ENCODE data around the gene PTPRE. TPM values are rescaled to one million over a fixed set of nuclear protein-coding genes. Genes with fewer than 3 reads are reported as not detected.

The PTPRE gene
- total RNA-seq, 1 experiment from 2014 or later, result 12.3 TPM

GRCh38 chr10:128029731-128030369, 122.9 kb downstream of the PTPRE start:
- Histone ChIP-seq H3K36me3 (ENCODE audit: control insufficient read depth in 1 of 2, insufficient read depth in 2 of 2, low read length in 2 of 2) (no peaks in the 10 kb centered on the region), H2AFZ (ENCODE audit: low read depth, low read length, poor library complexity, severe bottlenecking) (no peak overlapping the region), H3K9me3 (ENCODE audit: control insufficient read depth in 1 of 2, insufficient read depth in 1 of 2, low read depth in 1 of 2, low read length in 2 of 2) (no peaks in the 10 kb centered on the region), H3K27me3 (ENCODE audit: insufficient read depth, low read length) (no peaks in the 10 kb centered on the region), H4K20me1 (ENCODE audit: insufficient read depth) (no peaks in the 10 kb centered on the region), H3K4me3 (replicated peaks in 1 of 2; ENCODE audit: low read depth in 1 of 2, low read length in 2 of 2) (no peak overlapping the region), H3K27ac (ENCODE audit: low read depth, low read length) (no peak overlapping the region), H3K4me2 (ENCODE audit: low read length) (no peak overlapping the region), H3K9me2 (ENCODE audit: insufficient read depth) (no peaks in the 10 kb centered on the region), H3K4me1 (ENCODE audit: control insufficient read depth in 1 of 2, insufficient read depth in 2 of 2, low read length in 2 of 2) (0 out of 4 replicates have a peak, but pooled peaks cover 0 to 3% of the 10 kb centered on the region in 2 experiments), H3K9ac (ENCODE audit: low read length) (no peak overlapping the region), H3K79me2 (ENCODE audit: insufficient read depth, low read length) (no peaks in the 10 kb centered on the region)
- CTCF ChIA-PET, result no interaction called here
- intact Hi-C loops (cut with micrococcal nuclease), result no loop called here
- ATAC-seq, result no peak
- no TSS peak for BruUV-seq (replicated peaks)
- DNase-seq (ENCODE audit: low read depth, low spot score), result no peak
- RAD21 ChIA-PET (ENCODE audit: low non-redundant PET in 1 of 2, low total read pairs in 2 of 2, uncharacterized antibody in 2 of 2, unreplicated experiment in 2 of 2), result no interaction called here
- POLR2A ChIA-PET, result no interaction called here
- TF ChIP-seq EZH2phosphoT487 (IDR thresholded peaks at IDR 0.05; ENCODE audit: borderline replicate concordance) (no peak), POLR2A (IDR thresholded peaks at IDR 0.05; ENCODE audit: borderline replicate concordance, extremely low read depth, insufficient read depth, insufficient read length) (no peak), CTCF (IDR thresholded peaks at IDR 0.05 in 2 of 3, conservative IDR thresholded peaks at IDR 0.05 in 1 of 3; ENCODE audit: borderline replicate concordance in 1 of 3, insufficient read depth in 1 of 3, low read depth in 2 of 3, low read length in 2 of 3) (no peak), REST (IDR thresholded peaks at IDR 0.05; ENCODE audit: low read depth) (no peak), TCF7L2 (IDR thresholded peaks at IDR 0.05; ENCODE audit: borderline replicate concordance, extremely low read depth, insufficient read depth, insufficient read length) (no peak), ZFX (IDR thresholded peaks at IDR 0.05) (no peak), CEBPB (IDR thresholded peaks at IDR 0.05; ENCODE audit: low read depth) (no peak), MAX (IDR thresholded peaks at IDR 0.05) (no peak), RAD21 (IDR thresholded peaks at IDR 0.05; ENCODE audit: low read depth) (no peak), JUND (IDR thresholded peaks at IDR 0.05) (no peak), POLR2AphosphoS5 (IDR thresholded peaks at IDR 0.05; ENCODE audit: low read depth, low read length) (no peak), ELF1 (IDR thresholded peaks at IDR 0.05; ENCODE audit: borderline replicate concordance, low read depth) (no peak), ATF3 (IDR thresholded peaks at IDR 0.05) (no peak), EGR1 (IDR thresholded peaks at IDR 0.05; ENCODE audit: low read depth) (no peak), SP1 (IDR thresholded peaks at IDR 0.05; ENCODE audit: low read depth) (no peak), EZH2 (IDR thresholded peaks at IDR 0.05) (no peak), YY1 (IDR thresholded peaks at IDR 0.05; ENCODE audit: extremely low read depth, insufficient replicate concordance, low read depth, low read length) (no peak), CBX3 (IDR thresholded peaks at IDR 0.05; ENCODE audit: low read depth) (no peak), ZBTB33 (IDR thresholded peaks at IDR 0.05; ENCODE audit: extremely low read depth, insufficient replicate concordance, low read length) (no peak), FOSL1 (IDR thresholded peaks at IDR 0.05; ENCODE audit: low read depth) (no peak)

Measured in HCT116 (cell line).